Stimulated activated CD4-positive, alpha-beta T cell treated with anti-CD3 and anti-CD28 coated beads, Interleukin-4, amount 100 ng/mL, for 1 hour (primary cell): ENCODE results near the gene EIF5A.
A peak's percentile ranks its signal among the peaks of the same experiment; 100 is the strongest.

Experiments used
- DNase-seq: peaks from one replicate; pipeline ENCODE4 v3.0.0-alpha.2; 2020

The EIF5A gene

DNA sequence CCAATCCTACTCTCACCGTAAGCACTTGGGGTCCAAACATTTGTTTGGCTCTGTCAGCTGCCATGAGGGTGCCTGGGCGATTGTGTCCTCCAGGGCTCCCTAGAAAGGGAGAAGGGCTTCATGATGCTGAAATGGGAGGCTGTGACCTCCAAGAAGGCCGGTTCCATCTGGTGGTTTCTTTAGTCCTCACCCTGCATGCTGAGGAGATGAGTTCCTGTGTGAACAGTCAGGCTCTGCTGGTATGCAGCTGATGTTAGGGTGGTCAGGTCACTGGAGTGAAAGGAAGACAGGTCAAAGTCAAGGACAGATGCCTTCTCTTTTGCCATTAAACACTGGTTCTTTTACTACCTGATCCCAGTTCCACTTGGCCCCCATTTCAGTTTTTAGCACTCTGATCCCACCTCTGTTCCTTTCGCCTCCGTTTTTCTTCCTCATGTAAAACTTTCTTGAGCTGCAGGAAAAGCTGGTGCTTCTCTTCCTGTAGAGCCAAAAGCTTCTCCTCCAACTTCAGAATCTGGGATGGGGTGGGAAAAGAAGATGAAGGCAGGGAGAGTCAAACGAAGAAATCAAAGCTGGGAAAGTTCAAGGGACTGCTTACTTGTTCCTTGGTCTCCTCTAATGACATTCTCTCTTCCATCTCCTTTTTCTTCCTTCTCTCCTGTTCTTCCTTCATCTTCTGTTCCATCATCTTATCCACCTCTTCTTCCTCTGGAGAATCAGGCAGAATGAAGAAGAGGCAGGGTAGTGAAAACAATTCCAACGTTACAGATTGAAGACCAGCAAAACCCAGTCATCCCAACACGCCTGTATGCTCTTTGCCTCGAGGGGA lies 6.7 kb downstream of the EIF5A start:
- no peak for DNase-seq

DNA sequence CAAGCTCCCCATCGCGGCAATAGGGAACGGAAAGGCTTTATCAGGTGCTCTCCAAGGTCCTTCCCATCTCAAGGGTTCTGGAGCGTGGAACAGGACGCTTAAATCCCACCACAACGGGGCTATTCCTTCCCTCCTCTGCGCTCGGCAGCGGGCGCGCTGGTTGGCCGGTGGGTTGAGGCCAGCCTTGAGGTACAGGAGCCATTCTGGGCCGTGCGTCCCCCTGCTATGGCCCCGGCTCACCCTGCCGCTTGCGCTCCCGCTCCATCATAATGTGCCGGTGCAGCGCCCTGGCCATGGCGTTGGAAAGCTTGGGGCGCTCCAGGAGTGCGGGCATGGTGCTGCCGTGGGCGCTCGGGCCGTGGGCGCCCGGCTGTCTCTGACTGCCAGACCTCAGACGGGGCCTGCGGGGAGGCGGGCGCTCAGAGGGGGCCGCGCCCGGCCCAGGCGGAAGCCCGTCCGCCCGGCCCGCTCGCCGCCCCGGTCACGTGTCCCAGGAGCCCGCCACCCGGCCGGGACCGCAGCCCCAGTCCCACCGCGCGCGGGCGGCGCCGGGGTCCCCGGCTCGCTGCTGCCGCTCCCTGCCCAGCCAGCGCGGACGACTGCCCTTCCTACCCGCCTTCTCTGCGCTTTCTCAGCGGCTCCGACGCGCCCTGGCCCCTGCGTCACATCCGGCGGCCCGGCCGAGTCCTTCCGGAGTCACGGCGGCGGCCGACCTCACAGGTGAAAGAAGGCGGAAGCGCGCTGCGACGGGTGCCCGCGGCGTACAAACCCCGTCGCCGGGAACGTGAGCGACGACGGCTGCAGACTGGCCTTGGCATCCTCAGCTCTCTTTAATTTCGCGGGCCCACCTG lies 7.5 kb downstream of the EIF5A start, which contains the start of gene GPS2:
GPS2 (minus strand) TSS at position 642 of the 851 bp plus-strand sequence; CDS start at position 334, 308 bp downstream.
- peak; percentile 95 for DNase-seq

DNA sequence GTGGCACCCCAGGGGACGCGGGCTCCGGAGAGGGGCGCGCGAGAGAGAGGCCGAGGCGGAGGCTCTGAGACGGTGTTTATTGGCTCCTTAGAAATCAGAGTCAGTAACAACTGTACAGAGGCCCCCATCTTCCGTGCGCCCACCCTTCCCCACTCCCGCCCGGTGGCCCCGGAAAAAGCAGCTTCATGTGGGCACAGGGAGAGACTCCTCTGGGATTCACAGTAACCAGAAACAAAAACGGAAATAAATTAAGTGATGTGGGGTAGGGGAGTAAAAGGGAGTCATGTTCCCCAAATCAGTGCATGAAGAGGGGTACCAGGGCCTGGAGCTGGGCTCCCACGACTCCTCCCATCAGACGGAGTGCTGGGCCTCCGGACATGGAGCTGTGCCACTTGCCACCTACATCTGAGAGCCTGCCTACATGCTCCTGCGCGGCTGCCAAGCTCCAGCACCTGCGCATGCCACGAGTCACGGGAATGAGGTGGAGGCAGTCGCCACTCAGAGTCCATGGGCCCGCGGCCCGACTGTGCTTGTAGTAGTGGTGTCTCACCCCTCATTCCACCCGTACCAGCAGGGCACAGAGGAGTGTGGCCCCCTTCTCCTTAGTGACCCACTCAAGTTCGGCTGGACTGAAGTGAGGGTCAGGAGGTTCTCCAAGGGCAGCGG lies 8.3 kb downstream of the EIF5A start:
- DNase-seq, result no peak

DNA sequence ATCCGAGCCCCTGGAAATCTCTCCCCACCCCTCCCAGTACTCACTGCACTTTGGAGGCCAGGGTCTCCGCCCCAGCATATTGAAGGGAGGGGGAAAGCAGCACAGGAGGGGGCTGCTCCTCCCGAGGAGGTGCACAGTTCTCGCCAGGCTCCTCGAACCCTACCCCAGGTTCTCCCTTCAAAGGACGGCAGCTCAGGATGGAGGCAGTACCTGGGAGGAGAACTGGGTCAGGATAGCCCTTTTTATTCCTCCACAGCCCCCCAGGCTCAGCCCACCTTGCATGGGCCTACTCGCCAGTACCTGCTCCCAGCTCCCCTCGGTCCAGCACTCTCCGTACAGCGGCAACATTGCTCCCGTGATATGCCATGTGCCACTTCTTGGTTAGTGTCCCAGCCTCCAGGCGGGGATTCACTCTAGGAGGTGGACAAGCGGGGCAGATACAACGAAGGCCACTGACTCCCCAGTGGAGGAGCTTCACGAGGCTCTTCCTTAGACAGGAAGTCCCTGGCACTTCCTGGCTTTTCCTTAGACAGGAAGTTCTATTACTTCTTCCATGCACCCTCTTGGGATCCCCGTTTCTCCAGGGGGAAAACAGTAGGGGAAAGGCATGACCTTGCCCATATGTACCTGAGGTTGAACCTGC lies 9.9 kb downstream of the EIF5A start:
- no peak for DNase-seq

DNA sequence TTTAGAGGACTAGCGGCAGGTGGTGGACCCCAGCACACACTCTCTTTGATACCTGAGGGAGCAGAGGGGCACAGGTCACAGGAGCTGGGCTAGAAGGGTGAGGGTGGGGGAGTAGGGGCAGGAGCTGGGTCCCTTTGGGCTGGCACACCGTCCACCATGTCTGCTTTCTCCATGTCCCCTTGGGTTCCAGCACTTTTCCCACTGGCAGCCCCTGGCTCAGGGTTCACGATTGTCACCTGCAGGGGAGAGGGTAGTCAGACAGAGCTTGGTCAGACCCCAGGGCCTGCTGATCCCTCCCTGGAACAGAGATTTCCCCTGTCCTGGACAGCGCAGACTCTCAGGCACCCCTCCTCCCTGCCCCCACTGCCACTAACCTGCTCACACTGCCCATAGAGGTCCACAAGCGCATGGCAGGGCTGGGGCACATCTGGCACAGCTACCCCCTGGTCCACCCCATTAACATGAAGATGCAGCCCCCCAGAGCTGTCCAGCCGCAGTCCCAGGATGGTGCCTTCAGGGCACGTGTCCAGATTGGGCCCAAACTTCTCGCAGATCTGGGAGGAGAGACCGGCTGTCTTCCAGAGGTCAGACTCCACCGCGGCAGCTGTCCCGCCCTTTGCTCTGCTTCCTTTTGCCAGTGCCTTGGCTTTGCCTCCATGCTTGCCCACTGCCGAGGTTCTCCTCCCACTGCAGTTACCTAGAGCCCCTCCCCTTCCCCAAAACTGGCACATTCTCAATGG lies 10.9 kb downstream of the EIF5A start:
- DNase-seq, result no peak

DNA sequence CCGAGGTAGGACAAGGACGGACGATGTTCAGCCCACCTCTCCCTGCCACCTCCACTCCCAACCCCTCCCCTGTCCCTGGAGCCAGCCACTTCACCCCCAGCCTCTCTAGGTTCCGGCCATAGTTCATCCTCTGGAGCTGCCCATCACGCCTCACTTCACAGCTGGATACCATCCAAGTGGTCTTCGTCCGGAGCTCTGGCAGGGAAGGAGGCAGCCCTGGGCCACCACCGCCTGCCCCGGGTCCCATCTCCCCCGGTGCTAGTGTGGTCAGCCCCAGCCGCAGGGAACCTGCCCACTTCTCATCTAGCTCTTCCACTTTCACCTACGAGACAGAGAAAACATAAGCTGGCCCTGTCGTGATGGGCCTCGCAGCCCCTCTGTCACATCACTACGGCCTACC lies 14.0 kb downstream of the EIF5A start:
- DNase-seq, result no peak

DNA sequence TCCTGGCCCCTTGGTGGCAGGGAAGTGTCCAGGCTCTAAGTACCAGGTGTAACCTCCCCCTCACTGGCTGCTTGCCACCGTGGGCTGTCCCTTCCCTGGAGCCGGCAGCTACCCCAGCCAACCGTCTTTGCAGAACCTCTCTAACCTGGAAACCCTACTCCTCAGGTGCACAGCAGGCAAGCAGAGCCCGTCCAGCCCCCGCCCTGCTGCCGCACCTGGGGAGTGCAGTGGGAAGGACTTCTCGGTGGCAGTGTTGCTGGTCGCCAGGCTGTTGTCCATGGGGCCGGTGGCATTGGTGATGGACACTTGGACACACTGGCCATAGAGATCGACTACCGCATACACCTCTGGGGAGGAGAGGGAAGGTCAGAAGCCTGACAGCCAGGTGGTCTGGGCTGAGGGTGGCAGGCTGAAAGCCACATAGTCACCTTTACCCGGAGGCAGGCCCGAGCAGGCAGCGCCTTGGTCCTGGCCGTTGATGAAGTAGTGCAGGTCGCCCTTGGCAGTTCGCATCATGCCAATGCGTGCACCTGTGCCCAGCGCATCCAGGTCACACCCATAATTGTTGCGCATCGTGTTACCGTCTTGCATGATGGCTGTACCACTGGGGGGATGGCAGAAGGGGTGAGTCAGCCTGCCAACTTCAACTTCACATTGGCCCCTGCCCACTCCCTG lies 15.2 kb downstream of the EIF5A start:
- no peak for DNase-seq

DNA sequence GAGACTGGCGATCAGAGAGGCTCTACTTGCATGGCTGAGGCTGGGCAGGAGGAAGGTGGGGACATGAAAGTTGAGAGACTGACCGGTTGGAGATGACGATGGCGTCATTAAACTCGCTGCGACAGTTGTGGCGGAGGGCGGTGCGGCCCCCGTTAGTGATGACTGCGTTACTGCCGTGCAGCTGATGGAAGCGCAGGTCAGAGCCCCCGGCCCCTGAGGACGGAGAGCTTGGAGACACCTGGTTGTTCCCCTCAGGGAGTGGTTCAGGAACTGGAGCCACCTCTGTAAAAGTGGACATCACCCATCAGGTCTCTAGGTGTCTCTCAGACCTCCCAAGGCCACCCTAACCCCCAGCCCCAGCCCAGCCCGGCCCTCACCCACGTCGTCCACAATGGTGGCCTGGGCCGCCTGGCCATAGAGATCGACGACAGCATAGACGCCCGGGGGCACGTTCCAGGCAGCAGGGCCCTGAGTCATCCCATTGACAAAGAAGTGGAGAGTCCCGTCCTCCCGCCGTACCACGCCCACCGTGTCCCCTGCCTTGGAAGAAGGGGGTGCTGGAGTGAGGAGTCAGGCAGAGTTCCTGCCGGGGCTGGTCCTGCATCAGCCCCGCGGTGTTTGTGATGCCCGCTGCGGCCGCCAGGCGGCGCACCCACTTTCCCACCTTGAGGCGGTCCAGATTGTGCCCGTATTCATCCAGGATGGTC lies 16.5 kb downstream of the EIF5A start:
- peak; percentile 71 for DNase-seq

DNA sequence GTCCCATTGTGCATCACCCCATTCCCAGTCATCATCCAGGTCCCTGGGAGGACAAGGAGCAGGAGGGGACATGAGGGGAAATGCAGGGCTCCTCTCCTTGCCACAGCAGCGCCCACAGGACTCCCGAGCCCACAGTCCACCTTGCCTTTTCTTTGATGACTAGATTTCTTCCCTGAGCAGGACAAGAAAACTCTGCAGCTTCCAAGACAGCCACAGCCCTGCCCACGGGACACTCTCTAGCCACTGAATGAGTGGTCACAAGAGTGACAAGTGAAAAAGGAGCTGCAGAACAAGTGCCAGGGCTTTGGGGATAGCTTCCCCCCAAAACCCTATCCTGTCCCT lies 17.0 kb downstream of the EIF5A start:
- DNase-seq, result no peak

DNA sequence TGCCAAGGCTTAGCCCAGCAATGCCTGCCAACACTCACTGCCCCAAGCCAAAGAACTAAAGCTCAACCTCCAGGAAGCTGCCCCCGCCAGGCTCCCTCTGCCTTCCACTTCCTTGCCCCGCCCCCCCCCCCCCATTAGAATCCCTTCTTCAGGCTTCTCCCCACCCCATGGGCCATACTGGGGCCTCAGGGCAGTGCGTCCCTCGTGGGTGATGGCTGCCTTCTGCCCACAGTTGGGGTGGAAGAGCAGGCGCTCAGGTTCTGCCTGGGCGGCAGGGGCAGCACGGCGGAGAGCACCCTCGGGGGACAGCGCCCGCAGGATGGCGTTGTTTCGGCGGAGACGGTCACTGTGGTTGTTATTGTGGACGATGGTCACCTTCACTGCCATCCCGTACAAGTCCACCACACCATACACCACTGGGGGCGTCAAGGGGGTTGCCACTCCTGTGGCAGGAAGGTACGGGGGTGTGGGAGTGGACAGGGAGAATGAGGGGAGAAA lies 17.7 kb downstream of the EIF5A start:
- DNase-seq, result no peak

DNA sequence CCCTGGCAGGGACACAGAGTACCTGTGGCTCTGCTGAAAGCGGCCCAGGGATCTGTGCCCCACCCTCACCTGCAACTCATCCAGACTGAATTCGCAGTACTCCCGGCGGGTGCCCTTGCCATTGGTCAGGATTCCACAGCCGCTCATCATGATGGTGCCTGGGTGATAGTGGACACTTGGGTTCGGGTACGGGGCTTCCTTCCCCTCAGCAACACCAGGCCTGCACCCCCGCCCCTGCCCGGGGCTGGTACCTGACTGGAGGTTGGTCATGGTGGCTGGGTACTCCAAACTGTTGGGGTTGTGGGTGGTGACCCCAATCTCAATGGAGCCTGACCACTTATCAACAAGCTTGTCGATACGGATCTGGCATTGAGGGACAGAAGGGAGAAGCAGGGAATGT lies 18.8 kb downstream of the EIF5A start:
- no peak for DNase-seq

DNA sequence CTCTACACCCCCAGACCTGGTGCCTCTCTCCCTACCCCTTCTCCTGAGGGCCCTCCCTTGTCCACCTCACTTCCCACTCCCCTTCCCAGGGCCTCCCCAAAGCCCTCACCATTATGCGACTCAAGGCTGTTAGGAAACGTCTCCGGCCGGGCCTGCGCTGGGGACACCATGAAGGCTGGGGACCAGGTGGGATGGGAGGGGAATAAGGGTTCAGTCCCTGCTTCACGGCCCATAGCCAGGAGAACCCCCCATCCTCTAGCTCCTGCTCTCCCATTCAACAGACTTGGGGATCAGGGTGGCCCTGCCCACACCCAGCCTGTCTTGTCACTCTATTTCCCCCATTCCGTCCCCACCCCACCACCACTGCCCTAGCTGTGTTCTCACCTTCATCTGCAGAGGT lies 19.6 kb downstream of the EIF5A start:
- no peak for DNase-seq

DNA sequence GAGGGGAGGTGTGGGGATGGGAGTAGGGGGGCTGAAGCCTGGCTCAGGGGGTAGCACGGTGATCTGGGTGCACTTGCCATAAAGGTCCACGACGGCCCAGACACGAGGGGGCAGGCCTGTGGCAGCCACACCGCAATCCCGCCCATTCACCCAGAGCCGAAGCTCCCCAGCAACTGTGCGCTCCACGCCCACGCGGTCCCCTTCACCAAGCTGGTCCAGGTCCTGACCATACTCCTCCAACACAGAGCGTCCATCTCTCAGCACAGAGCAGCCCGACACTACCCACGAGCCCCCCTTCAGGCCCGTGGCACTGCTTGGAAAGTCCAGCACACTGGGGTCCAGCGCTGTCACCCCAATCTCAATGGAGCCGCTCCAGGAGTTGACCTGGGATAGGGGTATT lies 20.1 kb downstream of the EIF5A start:
- DNase-seq, result no peak

DNA sequence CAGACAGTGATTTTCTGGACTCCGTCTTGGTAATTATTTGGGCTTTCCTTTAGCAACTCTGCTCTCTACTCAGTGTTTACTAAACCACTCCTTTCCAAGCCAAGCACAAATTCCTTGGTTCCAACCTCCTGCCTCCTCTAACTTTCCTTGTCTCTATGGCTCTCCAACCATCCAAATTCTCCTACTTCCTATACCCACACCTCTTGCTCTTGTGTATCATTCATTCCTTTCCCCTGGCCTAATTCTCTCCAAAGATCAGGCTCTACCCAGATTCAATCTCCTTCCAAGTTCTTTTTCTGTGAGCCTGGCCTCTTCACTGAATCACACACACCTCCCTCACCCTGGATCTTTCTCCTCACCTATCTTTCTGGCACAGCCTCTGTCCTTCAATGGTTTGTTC lies 20.6 kb downstream of the EIF5A start:
- no peak for DNase-seq

DNA sequence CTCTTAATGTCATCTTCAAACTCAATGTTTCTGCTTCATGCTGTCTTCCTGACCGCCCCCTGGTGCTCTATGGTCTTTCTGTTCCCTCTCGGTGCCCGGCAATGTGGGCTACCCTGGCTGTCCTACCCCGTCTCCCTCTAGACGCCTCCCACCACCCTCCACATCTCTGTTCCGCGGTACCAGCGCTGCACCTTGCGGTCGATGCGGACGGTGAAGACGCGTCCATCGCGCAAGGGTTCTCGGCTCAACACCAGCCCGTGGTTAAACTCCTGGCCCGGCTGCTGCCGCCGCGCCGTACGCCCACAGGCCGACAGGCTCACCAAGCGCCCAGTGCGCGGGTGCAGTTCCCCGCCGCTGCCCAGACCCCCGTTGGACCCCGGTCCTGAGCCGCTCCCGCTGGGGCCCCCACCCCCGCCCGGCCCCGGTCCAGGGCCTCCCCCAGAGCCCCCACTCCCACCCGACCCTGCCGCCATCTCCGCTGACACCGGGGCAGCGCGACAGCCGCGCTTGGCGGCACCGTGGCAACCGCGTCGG lies 21.5 kb downstream of the EIF5A start, which contains the start of gene NEURL4:
NEURL4 (minus strand) TSS at position 496 of the 534 bp plus-strand sequence; CDS start at position 473, 23 bp downstream.
- DNase-seq, result no peak

DNA sequence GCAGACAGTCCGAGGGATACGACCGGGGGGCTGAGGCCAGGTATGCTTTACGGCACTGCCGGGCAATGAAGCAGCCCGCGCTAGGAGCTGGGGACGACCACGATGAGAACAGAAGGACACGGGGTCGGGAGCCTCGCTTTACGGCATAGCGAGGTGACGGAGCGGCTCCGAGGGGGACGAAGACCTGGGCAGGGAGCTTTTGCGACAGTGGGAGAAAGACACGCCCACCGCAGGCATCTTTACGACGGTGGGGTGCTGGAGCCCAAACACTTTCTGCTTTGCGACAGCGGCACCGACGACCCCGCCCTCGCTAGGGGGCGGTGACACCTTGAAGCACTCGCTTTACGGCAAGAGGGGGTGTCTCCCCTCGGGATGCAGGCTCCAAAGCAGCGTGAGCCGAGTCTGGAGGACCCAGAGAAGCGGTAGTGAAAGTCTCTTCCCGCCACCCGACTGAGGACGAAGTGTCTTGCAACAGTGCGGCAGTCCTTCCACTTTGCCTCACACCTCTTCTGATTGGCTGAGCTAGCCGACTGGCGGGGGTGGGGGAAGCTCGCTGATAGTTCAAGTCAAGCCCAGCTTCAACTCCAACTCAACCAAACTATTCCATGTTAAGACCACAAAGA lies 22.1 kb downstream of the EIF5A start:
- DNase-seq, result peak; percentile 94

DNA sequence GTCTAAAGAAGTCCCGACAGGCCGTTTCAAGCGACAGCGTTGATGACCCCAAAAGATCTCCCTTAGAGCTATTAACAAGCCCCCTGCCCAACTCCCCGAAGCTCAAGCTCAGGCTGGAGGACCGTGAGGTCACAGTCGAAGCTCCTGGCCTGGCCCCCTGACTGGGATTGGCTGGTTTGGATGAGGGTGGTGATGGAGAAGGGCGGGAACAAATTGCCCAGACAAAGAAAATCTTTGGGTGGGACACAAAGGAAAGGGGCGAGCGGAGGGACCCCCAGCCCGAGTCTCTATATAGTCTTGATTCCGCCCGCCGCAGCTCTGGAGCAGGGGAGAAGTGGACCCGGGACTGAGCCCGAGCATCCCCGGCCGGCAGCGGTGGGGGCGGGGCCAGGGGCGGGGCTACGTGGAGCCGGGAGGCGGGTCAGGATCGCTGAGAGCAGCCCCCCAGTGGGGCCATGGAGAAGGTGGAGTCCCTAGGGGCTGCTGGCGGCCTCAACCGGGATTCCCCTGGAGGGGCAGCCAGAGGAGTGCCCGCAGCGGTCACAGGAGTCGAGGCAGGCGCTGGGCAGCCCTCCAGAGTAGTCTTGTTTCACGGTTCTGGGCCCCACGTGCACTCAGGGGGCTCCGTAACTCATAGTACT lies 22.7 kb downstream of the EIF5A start:
- peak; percentile 76 for DNase-seq

DNA sequence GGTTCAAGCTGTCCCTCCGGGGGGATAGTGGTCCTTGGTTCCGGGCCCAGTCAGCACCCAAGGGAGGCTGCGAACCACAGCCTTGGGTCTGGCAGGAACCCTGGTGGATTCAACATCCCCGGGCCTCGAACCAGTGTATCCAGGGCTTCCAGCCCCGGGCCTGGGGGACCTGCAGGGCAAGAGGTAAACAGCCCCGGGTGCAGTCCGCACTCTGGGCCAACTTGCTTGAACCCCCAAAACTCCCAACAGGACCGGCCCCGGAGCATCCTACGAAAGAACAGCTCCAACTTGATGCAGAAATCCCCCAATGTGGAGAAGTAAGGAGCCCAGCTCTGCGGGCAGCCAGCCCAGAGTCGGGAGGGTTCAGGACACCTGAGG lies 23.2 kb downstream of the EIF5A start:
- no peak for DNase-seq

DNA sequence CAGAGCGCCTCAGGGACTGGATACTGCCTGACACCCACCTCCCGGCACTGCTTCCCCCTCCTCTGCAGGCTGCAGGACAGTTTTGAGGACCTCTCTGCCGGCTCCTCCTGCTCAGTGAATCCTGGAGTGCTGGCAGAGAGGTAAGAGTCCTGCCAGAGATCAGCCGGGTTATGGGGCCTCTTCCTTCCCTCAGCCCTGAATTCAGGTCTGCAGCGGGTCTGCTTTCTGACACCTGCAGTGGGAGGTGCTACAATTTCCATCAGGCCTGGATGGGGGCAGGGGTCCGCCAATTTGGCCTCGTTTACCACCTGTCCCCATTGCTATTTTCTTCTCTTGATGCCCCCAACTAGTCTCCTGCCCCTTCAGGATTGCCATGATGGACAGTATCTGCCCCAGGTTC lies 24.7 kb downstream of the EIF5A start:
- DNase-seq, result no peak
